GM18520 (cell line): Measurements from ENCODE around the gene SLC25A4.
"Not testable (repeated sequence)": the region's sequence is repeated elsewhere in the genome, so short reads cannot be mapped to it uniquely, and the experiment has no call there.

Experiments
- ATAC-seq: cut with Tn5 transposase; IDR thresholded peaks from one replicate; pipeline ENCODE4 v1.9.1; 2021; ENCODE audit not compliant: unreplicated experiment

SLC25A4 gene

GRCh38 chr4:185142912-185143600 is at the start of gene SLC25A4:
Gene SLC25A4, plus strand, starts transcription at chr4:185143266. Its CDS starts 107 bp downstream, at chr4:185143373.
- peak; percentile 90 for ATAC-seq

GRCh38 chr4:185093603-185094002 is 49.5 kb upstream of the SLC25A4 start:
- ATAC-seq, result no peak

- no peak for ATAC-seq
Observed at GRCh38 chr4:185096032-185096653, 46.9 kb upstream of the SLC25A4 start.

GRCh38 chr4:185098474-185098873 is 44.6 kb upstream of the SLC25A4 start:
- ATAC-seq, result no peak

GRCh38 chr4:185099024-185099682 is 43.9 kb upstream of the SLC25A4 start:
- no peak for ATAC-seq

GRCh38 chr4:185099940-185100339 is 43.1 kb upstream of the SLC25A4 start:
- no peak for ATAC-seq

- no peak for ATAC-seq
Observed at GRCh38 chr4:185100423-185100822, 42.6 kb upstream of the SLC25A4 start.

- ATAC-seq, result no peak
Observed at GRCh38 chr4:185101354-185101890, 41.6 kb upstream of the SLC25A4 start.

GRCh38 chr4:185104733-185105132 is 38.3 kb upstream of the SLC25A4 start:
- ATAC-seq, result no peak

- no peak for ATAC-seq
Observed at GRCh38 chr4:185106353-185106752, 36.7 kb upstream of the SLC25A4 start.

- ATAC-seq, result not testable (repeated sequence)
Observed at GRCh38 chr4:185107574-185107973, 35.5 kb upstream of the SLC25A4 start.

GRCh38 chr4:185108185-185108584 is 34.9 kb upstream of the SLC25A4 start:
- no peak for ATAC-seq

GRCh38 chr4:185108669-185109068 is 34.4 kb upstream of the SLC25A4 start:
- no peak for ATAC-seq

GRCh38 chr4:185109736-185110135 is 33.3 kb upstream of the SLC25A4 start:
- ATAC-seq, result no peak

GRCh38 chr4:185110375-185110823 is 32.7 kb upstream of the SLC25A4 start:
- no peak for ATAC-seq

- ATAC-seq, result no peak
Observed at GRCh38 chr4:185112104-185112503, 31.0 kb upstream of the SLC25A4 start.

- ATAC-seq, result no peak
Observed at GRCh38 chr4:185113340-185113739, 29.7 kb upstream of the SLC25A4 start.

GRCh38 chr4:185115827-185116232 is 27.2 kb upstream of the SLC25A4 start:
- ATAC-seq, result no peak

- ATAC-seq, result no peak
Observed at GRCh38 chr4:185117300-185117934, 25.6 kb upstream of the SLC25A4 start.

GRCh38 chr4:185118876-185119275 is 24.2 kb upstream of the SLC25A4 start:
- no peak for ATAC-seq

GRCh38 chr4:185119467-185119866 is 23.6 kb upstream of the SLC25A4 start:
- ATAC-seq, result not testable (repeated sequence)
